K562 (cell line): ENCODE measurements around the gene LCNL1. TPM values are rescaled to one million over a fixed set of nuclear protein-coding genes. Genes with fewer than 3 reads are reported as not detected.

Source experiments
- ASH1L ChIP-seq: fragments of 450-650 bp; IDR thresholded peaks from 2 replicates; pipeline ENCODE4 v1.6.1; 2018; ENCODE audit warnings: borderline replicate concordance, mild to moderate bottlenecking, low read depth; ENCODE audit not compliant: partially characterized antibody
- ATF7 ChIP-seq: fragments of 450-650 bp; IDR thresholded peaks from 2 replicates; pipeline ENCODE4 v1.7.1; 2014; ENCODE audit warnings: mild to moderate bottlenecking, moderate library complexity
- BCOR ChIP-seq: fragments of 450-650 bp; IDR thresholded peaks from 2 replicates; pipeline ENCODE4 v1.6.1; 2016
- CREM ChIP-seq: IDR thresholded peaks from 2 replicates; pipeline ENCODE4 v1.6.1; 2014; ENCODE audit warnings: antibody characterized with exemption, low read depth
- E2F3 ChIP-seq: fragments of 250-450 bp; sonication (Bioruptor Pico); IDR thresholded peaks from 2 replicates; pipeline ENCODE4 v1.4.0; 2020; ENCODE audit warnings: mild to moderate bottlenecking
- EP400 ChIP-seq: fragments of 450-650 bp; IDR thresholded peaks from 2 replicates; pipeline ENCODE4 v1.6.1; 2017; ENCODE audit warnings: antibody characterized with exemption, mild to moderate bottlenecking, moderate library complexity
- FOXK2 ChIP-seq, 2 experiments: fragments of 450-650 bp; IDR thresholded peaks in 1 of 2; conservative IDR thresholded peaks in 1 of 2; 2 replicates each; pipeline ENCODE4 v1.6.1; 2016; ENCODE audit warnings: low read depth in 2 of 2, mild to moderate bottlenecking in 1 of 2
- GTF2F1 ChIP-seq: IDR thresholded peaks from 2 replicates; pipeline ENCODE4 v1.6.1; 2011; ENCODE audit warnings: low read depth, low read length, improper control_type of control experiment
- HDAC3 ChIP-seq: fragments of 450-650 bp; IDR thresholded peaks from 2 replicates; pipeline ENCODE4 v1.6.1; 2018; ENCODE audit warnings: borderline replicate concordance, mild to moderate bottlenecking, moderate library complexity; ENCODE audit not compliant: partially characterized antibody
- KLF10 ChIP-seq: fragments of 250-450 bp; sonication (Bioruptor Pico); IDR thresholded peaks from 2 replicates; pipeline ENCODE4 v1.6.1; 2021; ENCODE audit warnings: matching md5 sums
- MAZ ChIP-seq, 2 experiments: fragments of 450-650 bp in 1 of 2; sonication (generic) in 1 of 2; formaldehyde crosslinking; IDR thresholded peaks in 1 of 2; conservative IDR thresholded peaks in 1 of 2; 2 replicates each; pipeline versions ENCODE4 v1.4.0 to v1.5.0; 2020; ENCODE audit warnings: mild to moderate bottlenecking in 1 of 2, missing genetic modification reagents in 1 of 2
- POLR2A ChIP-seq: fragments of 450-650 bp; conservative IDR thresholded peaks from 2 replicates; pipeline ENCODE4 v1.6.1; 2016
- POLR2G ChIP-seq: fragments of 200-400 bp; formaldehyde crosslinking; IDR thresholded peaks from 2 replicates; pipeline ENCODE4 v1.6.1; 2017; ENCODE audit warnings: low read depth, mild to moderate bottlenecking, antibody characterized with exemption, low read length, moderate library complexity
- POLR2H ChIP-seq: IDR thresholded peaks from 2 replicates; pipeline ENCODE4 v1.6.1; 2016; ENCODE audit warnings: missing genetic modification characterization, low read depth, mild to moderate bottlenecking, control low read depth, missing compliant biosample characterization, moderate library complexity
- RB1 ChIP-seq: fragments of 450-650 bp; IDR thresholded peaks from 2 replicates; pipeline ENCODE4 v1.6.1; 2017; ENCODE audit warnings: low read depth, mild to moderate bottlenecking
- RBM39 ChIP-seq: fragments of 200-400 bp; formaldehyde crosslinking; optimal IDR thresholded peaks from 2 replicates; pipeline ENCODE3; 2018; ENCODE audit warnings: low read depth, low read length
- SMC3 ChIP-seq: conservative IDR thresholded peaks from 2 replicates; pipeline ENCODE4 v1.6.1; 2011; ENCODE audit warnings: low read depth, low read length, improper control_type of control experiment; ENCODE audit not compliant: insufficient read depth
- TAL1 ChIP-seq: fragments of 450-650 bp; IDR thresholded peaks from 2 replicates; pipeline ENCODE4 v1.6.1; 2016; ENCODE audit warnings: mild to moderate bottlenecking
- TBP ChIP-seq: optimal IDR thresholded peaks from 2 replicates; pipeline ENCODE3; 2011; ENCODE audit warnings: low read depth, low read length, improper control_type of control experiment
- XRCC5 ChIP-seq: fragments of 200-400 bp; formaldehyde crosslinking; IDR thresholded peaks from 2 replicates; pipeline ENCODE4 v1.6.1; 2017; ENCODE audit warnings: low read depth, mild to moderate bottlenecking, low read length
- ZFP36 ChIP-seq: fragments of 150-350 bp; IDR thresholded peaks from 2 replicates; pipeline ENCODE4 v1.6.1; 2018; ENCODE audit warnings: low read length, low read depth; ENCODE audit not compliant: partially characterized antibody
- ZNF143 ChIP-seq: sonication (generic); formaldehyde crosslinking; IDR thresholded peaks from 2 replicates; pipeline ENCODE4 v1.9.0; 2022; ENCODE audit warnings: mild to moderate bottlenecking, missing genetic modification reagents
- polyA plus RNA-seq, 8 experiments: library from polyadenylated mRNA; depleted of rRNA in 4 of 8; stranded (reverse) in 5 of 8; unstranded in 3 of 8; fragments of >200 nt; fragmentation: Nextera tagmentation in 2 of 8; fragmentation: Illumina TruSeq in 1 of 8; extraction: Ambion mirVana in 2 of 8; extraction: Trizol in 1 of 8; gene quantifications; 2 replicates each; pipeline versions ENCODE4 v1.2.1 to v1.2.3, GENCODE V29; 2011 to 2014; ENCODE audit warnings: inconsistent platforms in 1 of 8, missing spikeins in 1 of 8
- total RNA-seq, 7 experiments: library from RNA; depleted of rRNA in 6 of 7; stranded (reverse); fragments of >200 nt in 6 of 7; fragmentation: Illumina TruSeq in 2 of 7; extraction: Trizol in 2 of 7; gene quantifications; 2 replicates each; pipeline versions ENCODE4 v1.2.1 to v1.2.3, GENCODE V29; 2011 to 2021; ENCODE audit warnings: low replicate concordance in 1 of 7
- TF ChIP-seq, protein P1 (sequence below): sonication (generic); formaldehyde crosslinking; IDR thresholded peaks from 2 replicates; pipeline ENCODE4 v1.8.0; 2022; ENCODE audit warnings: mild to moderate bottlenecking, missing genetic modification reagents
- TF ChIP-seq, protein P2 (sequence below), 2 experiments: fragments of 450-650 bp in 1 of 2; sonication (generic) in 1 of 2; formaldehyde crosslinking; conservative IDR thresholded peaks; 2 replicates each; pipeline versions ENCODE4 v1.4.0 to v1.8.1; 2020 to 2022; ENCODE audit warnings: mild to moderate bottlenecking in 1 of 2, missing genetic modification reagents in 1 of 2

LCNL1 gene
- total and polyA plus RNA-seq, 9 of the 15 experiments (the other 6 are each of a cell fraction or from before 2014, with no cell fraction given), result 0.04 to 0.16 (median 0.04) TPM; not detected in 4

DNA sequence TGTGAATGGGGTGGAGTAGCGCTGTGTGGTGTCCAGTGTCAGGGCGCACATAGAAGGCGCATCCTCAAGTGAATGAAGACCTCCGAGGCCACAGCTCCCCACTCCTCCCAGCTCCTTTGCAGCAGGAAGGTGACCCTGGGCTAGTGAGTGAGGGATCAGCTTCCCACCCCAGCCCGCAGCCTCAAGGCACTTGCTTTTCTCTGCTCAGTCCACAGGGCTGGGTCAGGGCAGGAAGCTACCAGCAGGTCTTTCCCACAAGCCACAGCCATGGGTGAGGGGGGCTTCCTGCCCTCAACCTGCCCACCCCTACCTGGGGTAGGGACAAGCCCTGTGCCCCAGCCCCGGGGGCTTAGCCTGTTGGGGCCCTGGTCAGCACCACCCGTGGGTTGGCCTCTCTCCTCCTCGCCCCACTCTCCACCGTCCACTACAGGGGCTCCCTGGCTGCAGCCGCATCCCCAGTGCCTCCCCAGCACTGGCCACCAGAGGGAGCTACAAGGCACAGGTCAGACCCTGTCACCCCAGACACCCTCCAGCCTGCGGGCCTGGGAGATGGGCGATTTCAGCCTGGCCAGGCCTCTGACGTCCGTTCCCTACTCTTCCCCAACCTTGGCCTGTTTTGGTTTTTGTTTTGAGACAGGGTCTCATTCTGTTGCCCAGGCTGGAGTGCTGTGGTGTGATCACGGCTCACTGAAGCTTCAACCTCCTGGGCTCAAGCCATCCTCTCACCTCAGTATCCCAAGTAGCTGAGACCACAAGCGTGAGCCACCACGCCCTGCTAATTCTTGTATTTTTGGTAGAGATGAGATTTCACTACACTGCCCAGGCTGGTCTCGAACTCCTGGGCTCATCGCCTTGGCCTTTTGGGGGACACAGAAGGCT is 46.5 kb downstream of the LCNL1 start (continued):
- TF ChIP-seq RB1, result peak; percentile 63; the same call in 1 of the 2 replicates
- no peak for TF ChIP-seq HDAC3
- TF ChIP-seq GTF2F1, result no peak
- TF ChIP-seq E2F3 (CRISPR knock-in tag), result no peak
- peak; percentile 84 for TF ChIP-seq RBM39
- TF ChIP-seq ZNF143 (CRISPR knock-in tag), result peak; percentile 54; the same call in 1 of the 2 replicates
- TF ChIP-seq ATF7, result peak; percentile 21; the same call in 1 of the 2 replicates
- peak; percentile 54; the same call in 1 of the 2 replicates for TF ChIP-seq CREM
- TF ChIP-seq, protein P1, sequence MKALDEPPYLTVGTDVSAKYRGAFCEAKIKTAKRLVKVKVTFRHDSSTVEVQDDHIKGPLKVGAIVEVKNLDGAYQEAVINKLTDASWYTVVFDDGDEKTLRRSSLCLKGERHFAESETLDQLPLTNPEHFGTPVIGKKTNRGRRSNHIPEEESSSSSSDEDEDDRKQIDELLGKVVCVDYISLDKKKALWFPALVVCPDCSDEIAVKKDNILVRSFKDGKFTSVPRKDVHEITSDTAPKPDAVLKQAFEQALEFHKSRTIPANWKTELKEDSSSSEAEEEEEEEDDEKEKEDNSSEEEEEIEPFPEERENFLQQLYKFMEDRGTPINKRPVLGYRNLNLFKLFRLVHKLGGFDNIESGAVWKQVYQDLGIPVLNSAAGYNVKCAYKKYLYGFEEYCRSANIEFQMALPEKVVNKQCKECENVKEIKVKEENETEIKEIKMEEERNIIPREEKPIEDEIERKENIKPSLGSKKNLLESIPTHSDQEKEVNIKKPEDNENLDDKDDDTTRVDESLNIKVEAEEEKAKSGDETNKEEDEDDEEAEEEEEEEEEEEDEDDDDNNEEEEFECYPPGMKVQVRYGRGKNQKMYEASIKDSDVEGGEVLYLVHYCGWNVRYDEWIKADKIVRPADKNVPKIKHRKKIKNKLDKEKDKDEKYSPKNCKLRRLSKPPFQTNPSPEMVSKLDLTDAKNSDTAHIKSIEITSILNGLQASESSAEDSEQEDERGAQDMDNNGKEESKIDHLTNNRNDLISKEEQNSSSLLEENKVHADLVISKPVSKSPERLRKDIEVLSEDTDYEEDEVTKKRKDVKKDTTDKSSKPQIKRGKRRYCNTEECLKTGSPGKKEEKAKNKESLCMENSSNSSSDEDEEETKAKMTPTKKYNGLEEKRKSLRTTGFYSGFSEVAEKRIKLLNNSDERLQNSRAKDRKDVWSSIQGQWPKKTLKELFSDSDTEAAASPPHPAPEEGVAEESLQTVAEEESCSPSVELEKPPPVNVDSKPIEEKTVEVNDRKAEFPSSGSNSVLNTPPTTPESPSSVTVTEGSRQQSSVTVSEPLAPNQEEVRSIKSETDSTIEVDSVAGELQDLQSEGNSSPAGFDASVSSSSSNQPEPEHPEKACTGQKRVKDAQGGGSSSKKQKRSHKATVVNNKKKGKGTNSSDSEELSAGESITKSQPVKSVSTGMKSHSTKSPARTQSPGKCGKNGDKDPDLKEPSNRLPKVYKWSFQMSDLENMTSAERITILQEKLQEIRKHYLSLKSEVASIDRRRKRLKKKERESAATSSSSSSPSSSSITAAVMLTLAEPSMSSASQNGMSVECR, result no peak; the same call in none of the 2 replicates
- no peak for TF ChIP-seq POLR2A
- no peak for TF ChIP-seq ASH1L
- no peak for TF ChIP-seq ZFP36
- TF ChIP-seq MAZ (CRISPR knock-in tag; conservative IDR thresholded peaks at IDR 0.05 in 1 of 2, IDR thresholded peaks at IDR 0.05 in 1 of 2), result peak; percentile 44 to 64; a peak in 3 of 4 replicates
- no peak for TF ChIP-seq EP400
- TF ChIP-seq BCOR, result peak; percentile 96
- peak; percentile 77; the same call in 1 of the 2 replicates for TF ChIP-seq XRCC5
- TF ChIP-seq, protein P2, sequence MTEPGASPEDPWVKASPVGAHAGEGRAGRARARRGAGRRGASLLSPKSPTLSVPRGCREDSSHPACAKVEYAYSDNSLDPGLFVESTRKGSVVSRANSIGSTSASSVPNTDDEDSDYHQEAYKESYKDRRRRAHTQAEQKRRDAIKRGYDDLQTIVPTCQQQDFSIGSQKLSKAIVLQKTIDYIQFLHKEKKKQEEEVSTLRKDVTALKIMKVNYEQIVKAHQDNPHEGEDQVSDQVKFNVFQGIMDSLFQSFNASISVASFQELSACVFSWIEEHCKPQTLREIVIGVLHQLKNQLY (CRISPR knock-in tag; conservative IDR thresholded peaks at IDR 0.05), result 0 out of 4 replicates have a peak, but pooled peaks of 1 of the 2 experiments have one; percentile 23
- TF ChIP-seq POLR2G, result no peak
- no peak for TF ChIP-seq TAL1
- TF ChIP-seq SMC3, result peak; percentile 51; the same call in 1 of the 2 replicates
- TF ChIP-seq TBP, result peak; percentile 17
- TF ChIP-seq POLR2H (tag), result no peak
- no peak for TF ChIP-seq KLF10 (CRISPR knock-in tag)
- peak in 1 of 2 experiments; percentile 35; a peak in 1 of 4 replicates for TF ChIP-seq FOXK2 (conservative IDR thresholded peaks at IDR 0.05 in 1 of 2, IDR thresholded peaks at IDR 0.05 in 1 of 2; ENCODE audit: low read depth in 2 of 2)
